B cell (primary cell): Measurements from ENCODE around the gene BLTP1. TPM values are rescaled to one million over a fixed set of nuclear protein-coding genes. Genes with fewer than 3 reads are reported as not detected.

Source experiments
- ATAC-seq: fragments of 200-7000 bp; cut with Tn5 transposase; one replicate; pipeline ENCODE4 v1.10.0; 2021; ENCODE audit warnings: low read depth, mild to moderate bottlenecking, moderate number of reproducible peaks, moderate library complexity
- CTCF ChIA-PET: fragments of 350-600 bp; sonication (Branson Sonifier 250); formaldehyde crosslinking; loops from one replicate; lab custom pipeline; 2021; ENCODE audit warnings: antibody characterized with exemption, inconsistent platforms; lab: Charles Lee
- POLR2A ChIA-PET: fragments of 350-600 bp; sonication (Branson Sonifier 250); formaldehyde crosslinking; loops from one replicate; lab custom pipeline; 2021; ENCODE audit warnings: antibody characterized with exemption; lab: Charles Lee
- DNase-seq: peaks from one replicate; pipeline ENCODE4 v3.0.0; 2013
- H2AFZ ChIP-seq: 2 replicates; pipeline ENCODE4 v1.6.1; 2012; ENCODE audit warnings: mild to moderate bottlenecking, low read depth, low read length; ENCODE audit not compliant: insufficient read depth, poor library complexity, severe bottlenecking
- H3K27ac ChIP-seq, 2 donors: 1 replicate in 1 of 2; 2 replicates in 1 of 2; pipeline ENCODE4 v1.5.1; 2012 to 2013; ENCODE audit warnings: low read length in 2 of 2, mild to moderate bottlenecking in 2 of 2, moderate library complexity in 1 of 2
- H3K27me3 ChIP-seq, 4 experiments: fragments of 200-600 bp in 1 of 4; sonication (generic) in 1 of 4; replicated peaks in 1 of 4; 1 replicate in 2 of 4; 2 replicates in 2 of 4; pipeline versions ENCODE4 v1.6.1 to v1.7.0; 2013 to 2016; ENCODE audit warnings: low read length in 3 of 4, mild to moderate bottlenecking in 2 of 4, mixed read lengths in 1 of 4, moderate library complexity in 1 of 4; ENCODE audit not compliant: insufficient read depth in 4 of 4, control insufficient read depth in 3 of 4; ENCODE audit errors: control extremely low read depth in 1 of 4
- H3K36me3 ChIP-seq, 2 experiments: replicated peaks in 1 of 2; 1 replicate in 1 of 2; 2 replicates in 1 of 2; pipeline versions ENCODE4 v1.6.1 to v1.7.1; 2013; ENCODE audit warnings: low read length in 1 of 2; ENCODE audit not compliant: insufficient read depth in 2 of 2, control insufficient read depth in 1 of 2; ENCODE audit errors: control extremely low read depth in 1 of 2, extremely low read depth in 1 of 2
- H3K4me1 ChIP-seq, 2 donors: fragments of 200-600 bp in 1 of 2; sonication (generic) in 1 of 2; 1 replicate in 1 of 2; 2 replicates in 1 of 2; pipeline versions ENCODE4 v1.5.1 to v1.6.1; 2013 to 2017; ENCODE audit warnings: low read length in 2 of 2; ENCODE audit not compliant: control insufficient read depth in 2 of 2, insufficient read depth in 2 of 2
- H3K4me2 ChIP-seq: replicated peaks from 2 replicates; pipeline ENCODE3; 2012; ENCODE audit warnings: mild to moderate bottlenecking, low read depth, low read length; ENCODE audit not compliant: poor library complexity, severe bottlenecking
- H3K4me3 ChIP-seq, 5 experiments: fragments of 200-600 bp in 1 of 5; sonication (generic) in 1 of 5; 1 replicate in 3 of 5; 2 replicates in 2 of 5; pipeline versions ENCODE4 v1.5.1 to v1.7.0; 2011 to 2016; ENCODE audit warnings: low read length in 4 of 5, mild to moderate bottlenecking in 4 of 5, low read depth in 2 of 5, control low read depth in 1 of 5, moderate library complexity in 1 of 5; ENCODE audit not compliant: insufficient read depth in 1 of 5; ENCODE audit errors: control extremely low read depth in 1 of 5, extremely low read depth in 1 of 5
- H3K79me2 ChIP-seq: fragments of 200-600 bp; sonication (generic); one replicate; pipeline ENCODE4 v1.6.0; 2016; ENCODE audit warnings: low read length; ENCODE audit not compliant: control insufficient read depth, insufficient read depth
- H3K9ac ChIP-seq: fragments of 200-600 bp; sonication (generic); 2 replicates; pipeline ENCODE4 v1.6.1; 2017; ENCODE audit warnings: mild to moderate bottlenecking, low read length, moderate library complexity
- H3K9me3 ChIP-seq, 3 donors: one replicate each; pipeline versions ENCODE4 v1.6.1 to v1.7.1; 2013; ENCODE audit warnings: low read length in 2 of 3; ENCODE audit not compliant: control insufficient read depth in 2 of 3, insufficient read depth in 1 of 3; ENCODE audit errors: control extremely low read depth in 1 of 3
- H4K20me1 ChIP-seq: 2 replicates; pipeline ENCODE4 v1.6.0; 2012; ENCODE audit warnings: mild to moderate bottlenecking, low read length; ENCODE audit not compliant: insufficient read depth, control insufficient read depth, poor library complexity, severe bottlenecking
- H3K27ac Mint-ChIP-seq: one replicate; pipeline ENCODE4 v1.8.0; 2021; ENCODE audit warnings: mixed read lengths
- H3K27me3 Mint-ChIP-seq: one replicate; pipeline ENCODE4 v1.8.0; 2021; ENCODE audit warnings: mixed read lengths
- H3K4me1 Mint-ChIP-seq: one replicate; pipeline ENCODE4 v1.8.0; 2021; ENCODE audit warnings: mixed read lengths
- H3K4me3 Mint-ChIP-seq: one replicate; pipeline ENCODE4 v1.8.0; 2021; ENCODE audit warnings: mixed read lengths
- H3K9me3 Mint-ChIP-seq: one replicate; pipeline ENCODE4 v1.8.0; 2022; ENCODE audit warnings: mixed read lengths; ENCODE audit not compliant: insufficient read depth
- CTCF ChIP-seq: fragments of 200-600 bp; IDR thresholded peaks from one replicate; pipeline ENCODE4 v1.8.0; 2022; ENCODE audit warnings: antibody characterized with exemption, mild to moderate bottlenecking
- EZH2 ChIP-seq: IDR thresholded peaks from 2 replicates; pipeline ENCODE4 v1.6.1; 2012; ENCODE audit warnings: borderline replicate concordance, low read depth, mild to moderate bottlenecking, moderate library complexity, low read length; ENCODE audit not compliant: insufficient read depth, poor library complexity, severe bottlenecking
- WGBS: methylation state at CpG from one replicate; pipeline ENCODE4 v1.1.5; 2013; ENCODE audit warnings: missing lambda C conversion rate; ENCODE audit not compliant: insufficient coverage; 5-methylcytosine and 5-hydroxymethylcytosine counted together
- intact Hi-C: fragments of 100-400 bp; cut with micrococcal nuclease; formaldehyde crosslinking; loops from one replicate; pipeline ENCODE4 v1.10.0; 2022
- polyA plus RNA-seq: library from polyadenylated mRNA; depleted of rRNA; stranded (reverse); fragments of >200 nt; gene quantifications from 2 replicates; pipeline ENCODE4 v1.2.3, GENCODE V29; 2012
- total RNA-seq, 2 donors: library from RNA; stranded (reverse); fragments of 120-200 nt in 1 of 2; gene quantifications; 1 replicate in 1 of 2; 2 replicates in 1 of 2; pipeline versions ENCODE4 v1.2.3 to v1.2.4, GENCODE V29; 2013 to 2022

Gene BLTP1
- total and polyA plus RNA-seq, 2 donors (not counting 1 experiment from before 2014, with no cell fraction given): 24.5 to 86.3 TPM

- DNase-seq (no peak), ATAC-seq (no peak)
- H2AFZ ChIP-seq: no peak overlapping the region
- TF ChIP-seq EZH2 (no peak), CTCF (no peak)
- 100% methylated on average over 1 of the region's 1 CpG for WGBS
- intact Hi-C loops: no loop called here
- no peak overlapping the region for H3K9ac ChIP-seq
- CTCF ChIA-PET: interaction anchor here (0.7 kb wide), 1 partner anchor 11 kb away, joined by 3 read pairs; no protein-coding TSS in a partner anchor
- no peaks in the 10 kb centered on the region for H3K4me1 Mint-ChIP-seq
- no peak overlapping the region for H3K4me3 Mint-ChIP-seq
- H3K9me3 Mint-ChIP-seq: no peaks in the 10 kb centered on the region
- no peak overlapping the region for H3K27ac ChIP-seq
- POLR2A ChIA-PET: no interaction called here
- H3K4me1 ChIP-seq: no peaks in the 10 kb centered on the region
- H3K79me2 ChIP-seq: no peaks in the 10 kb centered on the region
- H3K9me3 ChIP-seq: peaks cover 0 to under 1% (median 0%) of the 10 kb centered on the region in 3 donors
- H3K4me3 ChIP-seq: no peak overlapping the region
- no peaks in the 10 kb centered on the region for H4K20me1 ChIP-seq
- H3K27ac Mint-ChIP-seq: no peak overlapping the region
- H3K27me3 ChIP-seq: no peaks in the 10 kb centered on the region
- no peak overlapping the region for H3K4me2 ChIP-seq
- no peaks in the 10 kb centered on the region for H3K36me3 ChIP-seq
- no peaks in the 10 kb centered on the region for H3K27me3 Mint-ChIP-seq
Measured at GRCh38 chr4:122117743-122118142, 34.4 kb upstream of the BLTP1 start.

GRCh38 chr4:122118243-122118642, 33.9 kb upstream of the BLTP1 start:
- no peak overlapping the region for H3K27ac Mint-ChIP-seq
- 100% methylated on average over 1 of the region's 1 CpG for WGBS
- Histone ChIP-seq H3K4me2 (no peak overlapping the region), H3K79me2 (no peaks in the 10 kb centered on the region), H3K36me3 (no peaks in the 10 kb centered on the region), H3K27ac (no peak overlapping the region), H3K9me3 (peaks cover 0 to 3% (median 0%) of the 10 kb centered on the region in 3 donors), H4K20me1 (no peaks in the 10 kb centered on the region), H3K4me1 (no peaks in the 10 kb centered on the region), H2AFZ (no peak overlapping the region), H3K27me3 (no peaks in the 10 kb centered on the region), H3K4me3 (no peak overlapping the region), H3K9ac (no peak overlapping the region)
- H3K9me3 Mint-ChIP-seq: no peaks in the 10 kb centered on the region
- TF ChIP-seq CTCF: no peak
- intact Hi-C loops: no loop called here
- ATAC-seq (no peak), DNase-seq (no peak)
- no peaks in the 10 kb centered on the region for H3K4me1 Mint-ChIP-seq
- CTCF ChIA-PET: interaction anchor here (0.7 kb wide), 1 partner anchor 10 kb away, joined by 3 read pairs; no protein-coding TSS in a partner anchor
- H3K4me3 Mint-ChIP-seq: no peak overlapping the region
- H3K27me3 Mint-ChIP-seq: no peaks in the 10 kb centered on the region
- POLR2A ChIA-PET: no interaction called here
